Keratinocyte (primary cell): ENCODE results near the gene KCNIP3. TPM values are rescaled to one million over a fixed set of nuclear protein-coding genes. Genes with fewer than 3 reads are reported as not detected.
"Not testable (repeated sequence)": the region's sequence is repeated elsewhere in the genome, so short reads cannot be mapped to it uniquely, and the experiment has no call there.

ENCODE experiments used
- DNase-seq: peaks from one replicate; pipeline ENCODE4 v3.0.0-alpha.2; 2011; ENCODE audit warnings: low read depth, missing footprints, low spot score
- FAIRE-seq: peaks from 2 replicates; lab custom pipeline; 2011; peaks lifted over from hg19 to GRCh38; lab: Jason Lieb, UNC
- H2AFZ ChIP-seq: 2 replicates; pipeline ENCODE4 v1.6.0; 2012; ENCODE audit warnings: low read length, control low read depth, inconsistent platforms; ENCODE audit not compliant: control insufficient read depth
- H3K27ac ChIP-seq: 2 replicates; pipeline ENCODE4 v1.5.1; 2011; ENCODE audit warnings: low read length; ENCODE audit not compliant: control insufficient read depth, insufficient read depth
- H3K27me3 ChIP-seq: 3 replicates; pipeline ENCODE4 v1.6.0; 2011; ENCODE audit warnings: low read length; ENCODE audit not compliant: control insufficient read depth, insufficient read depth; ENCODE audit errors: extremely low read depth
- H3K36me3 ChIP-seq, 2 experiments: 2 replicates in 1 of 2; 3 replicates in 1 of 2; pipeline ENCODE4 v1.5.1; 2011; ENCODE audit warnings: low read length in 2 of 2, mild to moderate bottlenecking in 1 of 2; ENCODE audit not compliant: control insufficient read depth in 2 of 2, insufficient read depth in 2 of 2; ENCODE audit errors: extremely low read depth in 1 of 2
- H3K4me1 ChIP-seq: 3 replicates; pipeline ENCODE4 v1.5.1; 2011; ENCODE audit warnings: low read length; ENCODE audit not compliant: control insufficient read depth, insufficient read depth; ENCODE audit errors: extremely low read depth
- H3K4me2 ChIP-seq: 3 replicates; pipeline ENCODE4 v1.6.0; 2011; ENCODE audit warnings: low read depth, low read length; ENCODE audit not compliant: control insufficient read depth, insufficient read depth; ENCODE audit errors: extremely low read depth
- H3K4me3 ChIP-seq, 3 experiments: fragments of 200-600 bp in 1 of 3; sonication (generic) in 1 of 3; 2 replicates in 2 of 3; 3 replicates in 1 of 3; pipeline ENCODE4 v1.5.1; 2011 to 2016; ENCODE audit warnings: low read length in 3 of 3, mild to moderate bottlenecking in 3 of 3, control low read depth in 2 of 3, inconsistent platforms in 1 of 3, low read depth in 1 of 3, mixed read lengths in 1 of 3, mixed run types in 1 of 3, moderate library complexity in 1 of 3; ENCODE audit not compliant: control insufficient read depth in 2 of 3, insufficient read depth in 2 of 3; ENCODE audit errors: extremely low read depth in 1 of 3
- H3K79me2 ChIP-seq: 2 replicates; pipeline ENCODE4 v1.6.0; 2012; ENCODE audit warnings: low read length; ENCODE audit not compliant: control insufficient read depth, insufficient read depth
- H3K9ac ChIP-seq: 3 replicates; pipeline ENCODE4 v1.6.0; 2011; ENCODE audit warnings: low read length; ENCODE audit not compliant: control insufficient read depth, insufficient read depth; ENCODE audit errors: extremely low read depth
- H3K9me1 ChIP-seq: 3 replicates; pipeline ENCODE4 v1.6.0; 2011; ENCODE audit warnings: low read length; ENCODE audit not compliant: control insufficient read depth, insufficient read depth; ENCODE audit errors: extremely low read depth
- H3K9me3 ChIP-seq: 2 replicates; pipeline ENCODE4 v1.5.1; 2012; ENCODE audit warnings: low read depth, low read length; ENCODE audit not compliant: control insufficient read depth
- H4K20me1 ChIP-seq: 3 replicates; pipeline ENCODE4 v1.6.0; 2011; ENCODE audit warnings: low read length; ENCODE audit not compliant: control insufficient read depth, insufficient read depth; ENCODE audit errors: extremely low read depth
- dilution Hi-C: fragments of 300-500 bp; cut with MboI; formaldehyde crosslinking; loops from one replicate; pipeline ENCODE4 v1.7.0; 2020; ENCODE audit warnings: low sequenced_read_pairs; ENCODE audit not compliant: extremely low pct_ligation_motif_present
- polyA plus RNA-seq, 5 experiments: library from polyadenylated mRNA; depleted of rRNA in 3 of 5; stranded (reverse) in 3 of 5; stranded (forward) in 1 of 5; unstranded in 1 of 5; fragments of >200 nt; gene quantifications; 1 replicate in 1 of 5; 2 replicates in 3 of 5; 3 replicates in 1 of 5; pipeline versions ENCODE4 v1.2.1 to v1.2.3, GENCODE V29; 2011 to 2012; ENCODE audit warnings: missing spikeins in 2 of 5, low read depth in 1 of 5, low replicate concordance in 1 of 5

KCNIP3 gene
- polyA plus RNA-seq, 1 donor (not counting 4 experiments of a cell fraction or from before 2014, with no cell fraction given) = 0.66 TPM

GRCh38 chr2:95435162-95435871 is 138.2 kb downstream of the KCNIP3 start:
- H3K4me1 ChIP-seq, H4K20me1 ChIP-seq, H3K9me1 ChIP-seq, H3K9me3 ChIP-seq, H3K4me3 ChIP-seq, H3K79me2 ChIP-seq, DNase-seq, FAIRE-seq, H3K36me3 ChIP-seq, H2AFZ ChIP-seq, H3K27me3 ChIP-seq, dilution Hi-C loops, H3K9ac ChIP-seq, H3K27ac ChIP-seq, H3K4me2 ChIP-seq: not testable (repeated sequence)

Other genes with a start within 250 kb of the KCNIP3 start
- gene MRPS5, start 175.5 kb upstream of the KCNIP3 start, polyA plus RNA-seq = 52.2 to 64.9 TPM (median 56.7 TPM) in 3 replicates
- 4.0 to 8.0 TPM (median 7.9 TPM) in 3 replicates for gene ZNF514, start 137.5 kb upstream of the KCNIP3 start, polyA plus RNA-seq
- gene ZNF2, start 131.5 kb upstream of the KCNIP3 start, polyA plus RNA-seq = 3.1 to 3.7 TPM (median 3.5 TPM) in 3 replicates
- gene ZNF892, start 89.8 kb upstream of the KCNIP3 start, polyA plus RNA-seq = 1.5 to 1.6 TPM (median 1.6 TPM) in 3 replicates
- gene PROM2, start 22.9 kb upstream of the KCNIP3 start, polyA plus RNA-seq = 11.4 to 21.2 TPM (median 16.8 TPM) in 3 replicates
- gene FAHD2A, start 105.4 kb downstream of the KCNIP3 start, polyA plus RNA-seq = 25.0 to 28.2 TPM (median 27.2 TPM) in 3 replicates
- not detected in 3 replicates for gene TRIM43B, start 187.4 kb downstream of the KCNIP3 start, polyA plus RNA-seq